Keratinocyte (primary cell): ENCODE measurements around the gene HBQ1. TPM values are rescaled to one million over a fixed set of nuclear protein-coding genes. Genes with fewer than 3 reads are reported as not detected.
"Not testable (repeated sequence)": the region's sequence is repeated elsewhere in the genome, so short reads cannot be mapped to it uniquely, and the experiment has no call there.

Experiments
- DNase-seq: peaks from one replicate; pipeline ENCODE4 v3.0.0-alpha.2; 2011; ENCODE audit warnings: low read depth, missing footprints, low spot score
- FAIRE-seq: peaks from 2 replicates; lab custom pipeline; 2011; peaks lifted over from hg19 to GRCh38; lab: Jason Lieb, UNC
- H2AFZ ChIP-seq: 2 replicates; pipeline ENCODE4 v1.6.0; 2012; ENCODE audit warnings: low read length, control low read depth, inconsistent platforms; ENCODE audit not compliant: control insufficient read depth
- H3K27ac ChIP-seq: 2 replicates; pipeline ENCODE4 v1.5.1; 2011; ENCODE audit warnings: low read length; ENCODE audit not compliant: control insufficient read depth, insufficient read depth
- H3K27me3 ChIP-seq: 3 replicates; pipeline ENCODE4 v1.6.0; 2011; ENCODE audit warnings: low read length; ENCODE audit not compliant: control insufficient read depth, insufficient read depth; ENCODE audit errors: extremely low read depth
- H3K36me3 ChIP-seq, 2 experiments: 2 replicates in 1 of 2; 3 replicates in 1 of 2; pipeline ENCODE4 v1.5.1; 2011; ENCODE audit warnings: low read length in 2 of 2, mild to moderate bottlenecking in 1 of 2; ENCODE audit not compliant: control insufficient read depth in 2 of 2, insufficient read depth in 2 of 2; ENCODE audit errors: extremely low read depth in 1 of 2
- H3K4me1 ChIP-seq: 3 replicates; pipeline ENCODE4 v1.5.1; 2011; ENCODE audit warnings: low read length; ENCODE audit not compliant: control insufficient read depth, insufficient read depth; ENCODE audit errors: extremely low read depth
- H3K4me2 ChIP-seq: 3 replicates; pipeline ENCODE4 v1.6.0; 2011; ENCODE audit warnings: low read depth, low read length; ENCODE audit not compliant: control insufficient read depth, insufficient read depth; ENCODE audit errors: extremely low read depth
- H3K4me3 ChIP-seq, 3 experiments: fragments of 200-600 bp in 1 of 3; sonication (generic) in 1 of 3; 2 replicates in 2 of 3; 3 replicates in 1 of 3; pipeline ENCODE4 v1.5.1; 2011 to 2016; ENCODE audit warnings: low read length in 3 of 3, mild to moderate bottlenecking in 3 of 3, control low read depth in 2 of 3, inconsistent platforms in 1 of 3, low read depth in 1 of 3, mixed read lengths in 1 of 3, mixed run types in 1 of 3, moderate library complexity in 1 of 3; ENCODE audit not compliant: control insufficient read depth in 2 of 3, insufficient read depth in 2 of 3; ENCODE audit errors: extremely low read depth in 1 of 3
- H3K79me2 ChIP-seq: 2 replicates; pipeline ENCODE4 v1.6.0; 2012; ENCODE audit warnings: low read length; ENCODE audit not compliant: control insufficient read depth, insufficient read depth
- H3K9ac ChIP-seq: 3 replicates; pipeline ENCODE4 v1.6.0; 2011; ENCODE audit warnings: low read length; ENCODE audit not compliant: control insufficient read depth, insufficient read depth; ENCODE audit errors: extremely low read depth
- H3K9me1 ChIP-seq: 3 replicates; pipeline ENCODE4 v1.6.0; 2011; ENCODE audit warnings: low read length; ENCODE audit not compliant: control insufficient read depth, insufficient read depth; ENCODE audit errors: extremely low read depth
- H3K9me3 ChIP-seq: 2 replicates; pipeline ENCODE4 v1.5.1; 2012; ENCODE audit warnings: low read depth, low read length; ENCODE audit not compliant: control insufficient read depth
- H4K20me1 ChIP-seq: 3 replicates; pipeline ENCODE4 v1.6.0; 2011; ENCODE audit warnings: low read length; ENCODE audit not compliant: control insufficient read depth, insufficient read depth; ENCODE audit errors: extremely low read depth
- EZH2 ChIP-seq: IDR thresholded peaks from one replicate; pipeline ENCODE4 v1.6.1; 2012; ENCODE audit warnings: inconsistent platforms, mild to moderate bottlenecking, low read length, moderate library complexity
- dilution Hi-C: fragments of 300-500 bp; cut with MboI; formaldehyde crosslinking; loops from one replicate; pipeline ENCODE4 v1.7.0; 2020; ENCODE audit warnings: low sequenced_read_pairs; ENCODE audit not compliant: extremely low pct_ligation_motif_present
- polyA plus RNA-seq, 5 experiments: library from polyadenylated mRNA; depleted of rRNA in 3 of 5; stranded (reverse) in 3 of 5; stranded (forward) in 1 of 5; unstranded in 1 of 5; fragments of >200 nt; gene quantifications; 1 replicate in 1 of 5; 2 replicates in 3 of 5; 3 replicates in 1 of 5; pipeline versions ENCODE4 v1.2.1 to v1.2.3, GENCODE V29; 2011 to 2012; ENCODE audit warnings: missing spikeins in 2 of 5, low read depth in 1 of 5, low replicate concordance in 1 of 5
- small RNA-seq, 3 experiments: library from RNA; depleted of rRNA; stranded (forward); fragments of <200 nt; gene quantifications; one replicate each; pipeline ENCODE3, GENCODE V24; 2012; ENCODE audit warnings: low read depth in 3 of 3, low replicate concordance in 1 of 3; ENCODE audit not compliant: insufficient read length in 3 of 3
- TF ChIP-seq, protein P1 (sequence below), 3 experiments: IDR thresholded peaks in 1 of 3; conservative IDR thresholded peaks in 1 of 3; optimal IDR thresholded peaks in 1 of 3; 2 replicates in 2 of 3; 3 replicates in 1 of 3; pipeline versions ENCODE3 to v1.5.1; 2011; ENCODE audit warnings: low read length in 3 of 3, mild to moderate bottlenecking in 3 of 3, moderate library complexity in 2 of 3, control low read depth in 1 of 3, inconsistent platforms in 1 of 3; ENCODE audit not compliant: insufficient read depth in 2 of 3; ENCODE audit errors: extremely low read depth in 1 of 3

Gene HBQ1
- polyA plus RNA-seq, 1 donor (not counting 4 experiments of a cell fraction or from before 2014, with no cell fraction given) = 0.13 TPM

DNA sequence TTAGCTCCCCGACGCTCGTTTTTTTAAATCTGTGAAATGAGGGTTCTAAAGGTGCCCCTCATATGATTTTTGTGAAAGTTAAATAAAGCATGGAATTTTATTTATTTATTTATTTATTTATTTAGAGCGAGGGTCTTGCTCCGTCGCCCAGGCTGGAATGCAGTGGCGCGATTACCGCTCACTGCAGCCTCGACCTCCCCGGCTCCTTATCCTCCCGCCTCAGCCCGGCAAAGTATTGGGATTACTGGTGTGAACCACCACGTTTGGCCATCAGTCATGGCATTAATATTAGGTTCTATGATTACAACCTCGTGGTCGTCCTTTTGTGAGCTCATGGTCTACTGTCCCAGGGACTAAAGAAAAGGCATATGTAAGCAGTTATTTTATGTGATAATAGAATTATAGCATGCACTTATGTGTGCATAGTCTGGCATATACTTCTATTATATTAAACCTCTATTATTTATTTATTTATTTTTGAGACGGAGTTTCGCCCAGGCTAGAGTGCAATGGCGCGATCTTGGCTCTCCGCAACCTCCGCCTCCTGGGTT is 49.5 kb downstream of the HBQ1 start:
- Histone ChIP-seq H3K79me2 (peaks cover 39% of the 10 kb centered on the region), H3K4me3 (peak overlapping the region; percentile 95 to 99 (median 98)), H3K9me3 (no peaks in the 10 kb centered on the region), H3K9ac (no peak overlapping the region), H3K9me1 (no peaks in the 10 kb centered on the region), H3K4me2 (peak overlapping the region; percentile 87), H3K4me1 (peaks cover 13% of the 10 kb centered on the region), H3K36me3 (peaks cover 10 to 16% of the 10 kb centered on the region in 2 experiments), H3K27ac (no peak overlapping the region), H2AFZ (peak overlapping the region; percentile 96), H3K27me3 (no peaks in the 10 kb centered on the region), H4K20me1 (peaks cover 12% of the 10 kb centered on the region)
- TF ChIP-seq EZH2 = no peak
- TF ChIP-seq, protein P1, sequence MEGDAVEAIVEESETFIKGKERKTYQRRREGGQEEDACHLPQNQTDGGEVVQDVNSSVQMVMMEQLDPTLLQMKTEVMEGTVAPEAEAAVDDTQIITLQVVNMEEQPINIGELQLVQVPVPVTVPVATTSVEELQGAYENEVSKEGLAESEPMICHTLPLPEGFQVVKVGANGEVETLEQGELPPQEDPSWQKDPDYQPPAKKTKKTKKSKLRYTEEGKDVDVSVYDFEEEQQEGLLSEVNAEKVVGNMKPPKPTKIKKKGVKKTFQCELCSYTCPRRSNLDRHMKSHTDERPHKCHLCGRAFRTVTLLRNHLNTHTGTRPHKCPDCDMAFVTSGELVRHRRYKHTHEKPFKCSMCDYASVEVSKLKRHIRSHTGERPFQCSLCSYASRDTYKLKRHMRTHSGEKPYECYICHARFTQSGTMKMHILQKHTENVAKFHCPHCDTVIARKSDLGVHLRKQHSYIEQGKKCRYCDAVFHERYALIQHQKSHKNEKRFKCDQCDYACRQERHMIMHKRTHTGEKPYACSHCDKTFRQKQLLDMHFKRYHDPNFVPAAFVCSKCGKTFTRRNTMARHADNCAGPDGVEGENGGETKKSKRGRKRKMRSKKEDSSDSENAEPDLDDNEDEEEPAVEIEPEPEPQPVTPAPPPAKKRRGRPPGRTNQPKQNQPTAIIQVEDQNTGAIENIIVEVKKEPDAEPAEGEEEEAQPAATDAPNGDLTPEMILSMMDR (optimal IDR thresholded peaks at IDR 0.05 in 1 of 3, IDR thresholded peaks at IDR 0.05 in 1 of 3, conservative IDR thresholded peaks at IDR 0.05 in 1 of 3; ENCODE audit: extremely low read depth in 1 of 3, insufficient read depth in 2 of 3, low read length in 3 of 3) = no peak
- DNase-seq (no peak), FAIRE-seq (no peak)
- dilution Hi-C loops = no loop called here

DNA sequence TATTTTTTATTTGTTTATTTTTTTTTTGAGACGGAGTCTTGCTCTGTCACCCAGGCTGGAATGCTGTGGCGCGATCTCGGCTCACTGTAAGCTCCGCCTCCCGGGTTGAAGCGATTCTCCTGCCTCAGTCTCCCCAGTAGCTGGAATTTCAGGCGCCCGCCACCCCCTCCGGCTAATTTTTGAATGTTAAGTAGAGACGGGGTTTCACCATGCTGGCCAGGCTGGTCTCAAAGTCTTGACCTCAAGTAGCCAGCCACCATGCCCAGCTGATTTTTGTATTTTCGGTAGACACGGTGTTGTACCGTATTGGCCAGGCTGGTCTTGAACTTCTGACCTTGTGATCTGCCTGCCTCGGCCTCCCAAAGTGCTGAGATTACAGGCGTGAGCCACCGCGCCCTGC is 50.1 kb downstream of the HBQ1 start:
- DNase-seq, H3K4me2 ChIP-seq, H2AFZ ChIP-seq, FAIRE-seq, H3K9me3 ChIP-seq, H3K27me3 ChIP-seq, H3K9ac ChIP-seq, H3K4me3 ChIP-seq, H3K27ac ChIP-seq, H3K9me1 ChIP-seq, dilution Hi-C loops: not testable (repeated sequence)
- Histone ChIP-seq H3K36me3 (peaks cover 10 to 12% of the 10 kb centered on the region in 2 experiments), H3K4me1 (peaks cover 13% of the 10 kb centered on the region), H4K20me1 (peaks cover 12% of the 10 kb centered on the region), H3K79me2 (peaks cover 35% of the 10 kb centered on the region)

Small RNA genes lying within 50 kb of the gene (small RNA-seq; reads per million reads assigned to genes)
- gene RF00019 = 0 reads per million in 3 experiments

Other genes with a start within 250 kb of the HBQ1 start
- 16.3 to 28.8 TPM (median 23.2 TPM) in 3 replicates for gene POLR3K, start 126.9 kb upstream of the HBQ1 start, polyA plus RNA-seq
- 29.2 to 45.9 TPM (median 44.7 TPM) in 3 replicates for gene SNRNP25, start 126.6 kb upstream of the HBQ1 start, polyA plus RNA-seq
- 20.4 to 37.2 TPM (median 24.0 TPM) in 3 replicates for gene RHBDF1, start 107.8 kb upstream of the HBQ1 start, polyA plus RNA-seq
- gene MPG, start 102.2 kb upstream of the HBQ1 start, polyA plus RNA-seq = 22.7 to 46.8 TPM (median 26.9 TPM) in 3 replicates
- 3.6 to 15.5 TPM (median 4.0 TPM) in 3 replicates for gene NPRL3, start 41.8 kb upstream of the HBQ1 start, polyA plus RNA-seq
- not detected in 3 replicates for gene HBZ, start 27.8 kb upstream of the HBQ1 start, polyA plus RNA-seq
- not detected in 3 replicates for gene HBM, start 14.5 kb upstream of the HBQ1 start, polyA plus RNA-seq
- 0.26 TPM in 1 of 3 replicates, not detected in the others for gene HBA2, start 7.6 kb upstream of the HBQ1 start, polyA plus RNA-seq
- 0.24 TPM in 1 of 3 replicates, not detected in the others for gene HBA1, start 3.8 kb upstream of the HBQ1 start, polyA plus RNA-seq
- 23.7 to 31.2 TPM (median 31.0 TPM) in 3 replicates for gene LUC7L, start 49.0 kb downstream of the HBQ1 start, polyA plus RNA-seq
- gene FAM234A, start 54.4 kb downstream of the HBQ1 start, polyA plus RNA-seq = 18.3 to 37.2 TPM (median 18.4 TPM) in 3 replicates
- 0.05 TPM in 2 of 3 replicates, not detected in the other for gene RGS11, start 95.5 kb downstream of the HBQ1 start, polyA plus RNA-seq
- gene ARHGDIG, start 100.1 kb downstream of the HBQ1 start, polyA plus RNA-seq = 0.14 to 0.17 TPM in 2 of 3 replicates, not detected in the other
- 0.18 to 0.46 TPM (median 0.42 TPM) in 3 replicates for gene PDIA2, start 102.7 kb downstream of the HBQ1 start, polyA plus RNA-seq
- 8.8 to 13.3 TPM (median 11.4 TPM) in 3 replicates for gene AXIN1, start 172.3 kb downstream of the HBQ1 start, polyA plus RNA-seq
- gene MRPL28, start 190.1 kb downstream of the HBQ1 start, polyA plus RNA-seq = 115 to 142 TPM (median 128 TPM) in 3 replicates
- 25.5 to 47.7 TPM (median 46.7 TPM) in 3 replicates for gene PGAP6, start 201.5 kb downstream of the HBQ1 start, polyA plus RNA-seq
- gene NME4, start 216.7 kb downstream of the HBQ1 start, polyA plus RNA-seq = 140 to 246 TPM (median 141 TPM) in 3 replicates
- 14.2 to 28.1 TPM (median 18.8 TPM) in 3 replicates for gene DECR2, start 221.4 kb downstream of the HBQ1 start, polyA plus RNA-seq
- gene RAB11FIP3, start 245.2 kb downstream of the HBQ1 start, polyA plus RNA-seq = 6.0 to 10.0 TPM (median 6.4 TPM) in 3 replicates